Renal cortical epithelial cell (primary cell): Measurements from ENCODE around the gene DUSP15. TPM values are rescaled to one million over a fixed set of nuclear protein-coding genes. Genes with fewer than 3 reads are reported as not detected.

ENCODE experiments used
- DNase-seq: peaks from one replicate; pipeline ENCODE4 v3.0.0-alpha.2; 2011; ENCODE audit warnings: low read depth
- total RNA-seq: library from RNA; depleted of rRNA; stranded (reverse); fragments of >200 nt; gene quantifications from 2 replicates; pipeline ENCODE4 v1.2.3, GENCODE V29; 2014

DUSP15 gene
- total RNA-seq, 1 donor from 2014 or later: 0.15 TPM

DNA sequence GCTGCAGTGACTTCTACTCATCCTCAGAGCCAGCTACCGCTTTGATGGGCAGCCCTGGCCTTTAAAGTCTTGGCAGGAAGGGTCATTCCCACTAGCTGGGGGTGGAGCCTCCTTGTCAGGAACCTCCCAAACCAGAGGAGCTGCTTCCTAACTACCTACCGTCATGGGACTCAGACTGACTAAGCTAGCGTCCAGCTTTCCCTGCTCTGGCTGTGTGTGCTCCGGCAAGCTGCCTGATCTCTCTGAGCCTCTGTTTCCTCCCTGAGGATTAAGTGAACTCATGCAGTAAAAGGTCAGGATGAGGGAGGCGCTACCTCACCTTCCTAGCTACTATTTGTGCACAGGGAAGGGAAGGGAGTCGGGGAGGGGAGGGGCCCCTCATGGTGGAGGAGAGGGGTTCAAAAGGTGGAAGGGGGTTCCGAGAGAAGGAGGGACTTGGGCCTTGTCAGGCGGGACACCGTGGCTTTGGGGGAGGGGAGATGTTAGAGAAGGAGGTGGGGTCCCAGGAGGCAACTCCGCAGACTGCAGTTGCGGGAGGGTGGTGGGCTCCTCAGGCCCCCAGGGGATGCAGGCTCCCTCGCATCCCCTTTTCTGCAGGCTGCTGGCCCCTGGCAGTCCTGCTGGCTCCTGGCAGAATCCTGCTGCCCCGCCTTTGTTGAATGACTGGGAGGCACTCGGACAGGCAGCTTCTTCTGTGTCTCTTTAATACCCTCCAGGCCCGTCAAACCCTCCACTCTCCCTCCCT is 9.8 kb downstream of the DUSP15 start:
- peak; percentile 33 for DNase-seq

DNA sequence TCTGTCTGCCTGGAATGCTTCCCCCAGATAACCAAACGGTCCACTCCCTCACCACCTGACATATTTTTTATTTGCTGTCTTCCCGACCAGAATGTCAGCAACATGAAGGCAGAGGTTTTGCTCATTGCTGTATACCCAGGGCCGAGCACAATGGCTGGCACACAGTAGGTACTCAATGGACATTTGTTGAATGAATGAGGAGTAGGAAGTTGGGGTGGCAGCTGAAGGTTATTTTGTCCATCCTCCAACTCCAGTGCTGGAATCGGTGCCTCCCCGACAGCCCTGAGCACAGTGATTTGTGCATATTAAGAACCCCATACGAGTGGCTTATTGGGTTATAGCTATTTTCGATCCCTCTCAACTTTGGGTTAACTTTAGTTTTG is 10.3 kb downstream of the DUSP15 start:
- DNase-seq: no peak

DNA sequence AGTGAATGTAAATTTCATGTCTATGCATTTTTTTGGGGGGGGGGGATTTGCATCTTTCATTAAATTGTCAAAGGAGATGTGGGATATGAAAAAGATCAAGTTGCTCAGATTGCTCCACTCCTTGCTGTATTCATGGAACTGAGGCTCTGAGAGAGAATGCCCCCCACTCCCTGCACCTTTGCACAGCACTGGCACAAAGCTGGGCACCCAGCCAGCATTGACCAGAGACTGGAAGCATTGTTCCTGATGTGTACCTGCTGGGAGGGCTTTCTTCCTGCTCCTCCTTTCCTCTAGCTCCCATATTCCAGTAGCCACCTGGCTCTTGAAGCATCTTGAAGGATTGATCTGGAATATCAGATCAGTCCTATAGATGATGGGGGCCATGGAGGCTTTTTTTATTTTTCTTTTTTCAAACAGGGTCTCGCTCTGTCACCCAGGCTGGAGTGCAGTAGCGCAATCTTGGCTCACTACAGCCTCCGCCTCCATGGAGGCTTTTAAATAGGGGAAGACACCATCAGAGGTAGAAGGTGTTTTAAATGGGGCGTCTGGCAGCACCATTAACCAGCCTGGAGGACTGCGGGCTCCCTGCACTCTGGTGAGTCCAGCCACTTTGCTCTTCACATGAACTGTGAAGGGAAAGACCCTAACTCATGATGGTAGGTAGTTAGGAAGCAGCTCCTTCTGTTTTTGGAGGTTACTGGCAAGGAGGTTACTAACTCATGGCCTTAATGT is 10.9 kb downstream of the DUSP15 start:
- DNase-seq: no peak

DNA sequence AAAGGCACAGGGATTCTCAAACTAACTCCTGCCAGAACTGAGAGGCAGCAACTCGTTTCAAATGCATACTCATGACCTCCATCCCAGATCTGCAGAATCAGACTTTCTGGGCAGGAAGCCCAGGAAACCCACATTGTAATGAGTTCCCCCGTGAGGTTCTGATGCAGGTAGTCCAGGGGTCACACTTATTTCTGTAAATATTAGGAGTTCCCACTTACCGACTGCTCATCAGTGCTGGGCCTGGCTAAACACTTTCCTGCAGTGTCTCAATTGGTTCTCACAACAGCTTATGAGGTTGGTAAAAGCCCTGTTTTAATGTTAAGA is 11.6 kb downstream of the DUSP15 start:
- DNase-seq: no peak

DNA sequence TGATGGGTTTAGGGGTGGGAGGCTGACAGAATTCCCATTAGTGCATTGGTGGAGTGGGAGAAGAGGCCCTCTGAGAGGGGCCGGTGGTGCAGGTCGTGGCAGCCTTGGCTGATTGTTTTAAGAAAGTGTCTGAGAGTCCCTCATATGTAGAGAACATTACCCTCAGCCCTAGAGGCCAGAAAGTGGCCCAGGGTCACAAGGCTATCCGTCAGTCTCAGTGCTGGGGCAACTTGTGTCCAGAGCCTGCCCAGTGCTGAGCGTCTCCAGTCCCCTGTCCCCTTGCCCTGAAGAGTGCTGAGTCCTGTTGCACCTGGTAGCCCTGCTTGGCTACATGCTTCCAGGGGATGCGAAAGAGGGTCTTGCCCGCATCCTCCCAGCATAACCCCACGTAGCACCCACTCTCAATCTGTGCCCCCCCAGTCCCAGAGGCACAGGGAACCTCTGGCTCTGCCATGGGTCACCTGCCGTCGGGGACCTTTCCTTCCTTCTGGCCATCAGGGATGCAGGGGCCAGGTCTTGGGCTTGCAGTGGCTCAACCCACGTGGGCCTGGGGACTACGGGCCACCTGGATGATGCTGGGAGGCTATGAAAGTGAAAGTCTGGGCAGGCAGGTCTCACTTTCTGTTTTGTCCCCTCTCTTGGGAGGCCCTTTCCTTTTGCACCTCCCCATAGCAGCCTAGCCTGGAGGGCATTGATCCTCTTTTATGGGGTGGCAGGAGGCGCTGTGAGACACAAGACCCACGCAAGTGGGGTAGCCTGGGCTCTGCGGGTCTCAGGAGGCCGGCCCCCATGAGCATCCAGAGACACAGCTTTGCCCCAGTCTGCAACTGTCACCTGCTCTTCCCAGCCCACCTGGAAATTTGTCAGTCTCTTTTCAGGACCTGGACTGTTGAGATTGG is 12.2 kb downstream of the DUSP15 start:
- no peak for DNase-seq

DNA sequence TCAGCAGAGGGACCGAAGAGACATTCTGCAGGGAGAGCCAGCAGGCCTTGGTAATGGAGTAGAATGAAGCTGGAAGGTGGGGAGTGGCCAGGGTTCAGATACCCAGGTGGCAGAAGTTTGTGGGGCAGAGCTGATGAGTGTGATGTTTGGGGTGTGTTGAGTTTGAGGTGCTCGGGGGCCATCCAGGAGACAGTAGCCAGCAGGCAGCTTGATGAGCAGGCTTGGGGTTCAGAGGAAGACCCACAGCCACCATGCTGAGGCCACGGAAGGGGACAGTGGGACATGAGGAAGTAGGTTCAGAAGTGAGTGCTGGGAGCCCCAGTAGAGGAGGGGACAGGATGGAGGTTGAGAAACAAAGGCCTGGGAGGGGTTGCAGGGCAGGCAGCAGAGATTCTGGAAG is 13.8 kb downstream of the DUSP15 start:
- DNase-seq: no peak

DNA sequence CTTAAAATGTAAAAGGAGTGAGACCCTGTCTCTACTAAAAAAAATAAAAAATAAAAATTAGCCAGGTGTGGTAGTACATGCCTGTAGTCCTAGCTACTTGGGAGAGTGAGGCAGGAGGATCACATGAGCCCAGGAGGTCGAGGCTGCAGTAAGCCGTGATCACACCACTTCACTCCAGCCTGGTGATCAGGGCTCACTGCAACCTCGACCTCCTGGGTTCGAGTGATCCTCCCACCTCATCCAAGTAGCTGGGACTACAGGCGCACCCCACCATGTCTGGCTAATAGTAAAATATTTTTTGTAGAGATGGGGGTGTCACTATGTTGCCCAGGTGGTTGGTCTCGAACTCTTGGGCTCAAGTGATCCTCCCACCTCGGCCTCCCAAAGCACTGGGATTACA is 16.8 kb downstream of the DUSP15 start:
- no peak for DNase-seq

DNA sequence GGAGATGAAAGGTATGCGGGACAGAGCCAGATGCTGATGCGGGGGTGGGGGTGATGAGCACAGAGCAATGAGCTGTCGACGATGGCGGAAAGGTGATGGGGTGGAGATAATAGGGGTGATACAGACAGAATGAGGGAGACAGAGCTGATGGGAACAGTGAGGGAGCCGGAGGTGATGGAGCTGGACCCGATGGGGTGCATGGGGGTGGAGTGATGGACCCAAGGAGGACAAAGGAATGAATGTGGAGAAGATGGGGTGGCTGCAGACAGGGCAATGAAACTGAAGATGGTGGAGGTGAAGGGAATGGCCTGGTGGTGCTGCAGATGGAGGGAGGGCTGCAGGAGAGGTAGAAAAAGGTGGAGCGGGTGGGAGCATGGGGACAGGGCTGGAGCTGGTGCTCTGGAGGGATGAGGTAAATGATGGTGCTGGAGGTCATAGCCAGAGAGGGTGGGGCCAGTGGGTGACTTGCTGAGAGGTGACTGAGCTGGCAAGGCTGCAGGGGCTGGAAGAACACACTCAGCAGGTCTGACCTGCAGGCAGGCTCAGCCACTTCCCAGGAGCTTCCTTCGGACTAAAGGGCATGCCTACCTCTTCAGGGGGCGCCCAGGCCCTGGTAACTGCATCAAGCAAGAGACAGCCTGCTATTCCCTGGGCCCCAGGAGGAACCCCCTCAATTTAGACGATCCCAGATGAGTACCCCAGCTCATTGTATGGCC is 18.9 kb downstream of the DUSP15 start:
- DNase-seq: no peak

DNA sequence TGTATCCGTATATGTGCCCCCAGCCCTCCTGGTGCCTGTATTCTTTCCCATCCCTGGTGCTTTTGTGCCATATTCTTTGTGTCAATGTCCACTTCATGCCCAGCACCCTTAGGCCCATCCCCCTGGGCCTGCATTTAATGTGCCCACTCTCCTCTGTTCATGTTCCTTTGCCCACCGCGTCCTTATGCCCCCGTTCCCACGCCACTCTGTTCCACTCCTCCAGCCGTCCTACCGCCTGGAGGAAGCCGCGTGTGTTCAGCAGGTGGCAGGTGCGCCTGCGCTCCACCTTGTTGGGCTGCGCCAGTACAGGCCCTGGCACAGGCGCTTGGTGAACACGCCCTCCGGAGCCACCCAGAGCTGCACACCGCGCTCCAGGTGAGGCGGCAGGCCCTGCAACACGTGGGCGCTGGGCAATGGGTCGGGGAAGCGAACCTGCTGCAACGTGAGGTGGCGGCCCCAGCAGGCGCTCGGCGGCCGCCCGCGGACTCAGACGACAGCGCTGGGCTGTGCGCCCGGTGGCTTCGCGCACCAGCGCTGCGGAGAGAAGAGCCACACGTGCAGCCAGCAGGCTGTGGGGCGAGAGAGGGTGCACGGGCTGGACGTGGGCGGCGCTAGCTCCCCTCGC is 20.9 kb downstream of the DUSP15 start:
- no peak for DNase-seq

DNA sequence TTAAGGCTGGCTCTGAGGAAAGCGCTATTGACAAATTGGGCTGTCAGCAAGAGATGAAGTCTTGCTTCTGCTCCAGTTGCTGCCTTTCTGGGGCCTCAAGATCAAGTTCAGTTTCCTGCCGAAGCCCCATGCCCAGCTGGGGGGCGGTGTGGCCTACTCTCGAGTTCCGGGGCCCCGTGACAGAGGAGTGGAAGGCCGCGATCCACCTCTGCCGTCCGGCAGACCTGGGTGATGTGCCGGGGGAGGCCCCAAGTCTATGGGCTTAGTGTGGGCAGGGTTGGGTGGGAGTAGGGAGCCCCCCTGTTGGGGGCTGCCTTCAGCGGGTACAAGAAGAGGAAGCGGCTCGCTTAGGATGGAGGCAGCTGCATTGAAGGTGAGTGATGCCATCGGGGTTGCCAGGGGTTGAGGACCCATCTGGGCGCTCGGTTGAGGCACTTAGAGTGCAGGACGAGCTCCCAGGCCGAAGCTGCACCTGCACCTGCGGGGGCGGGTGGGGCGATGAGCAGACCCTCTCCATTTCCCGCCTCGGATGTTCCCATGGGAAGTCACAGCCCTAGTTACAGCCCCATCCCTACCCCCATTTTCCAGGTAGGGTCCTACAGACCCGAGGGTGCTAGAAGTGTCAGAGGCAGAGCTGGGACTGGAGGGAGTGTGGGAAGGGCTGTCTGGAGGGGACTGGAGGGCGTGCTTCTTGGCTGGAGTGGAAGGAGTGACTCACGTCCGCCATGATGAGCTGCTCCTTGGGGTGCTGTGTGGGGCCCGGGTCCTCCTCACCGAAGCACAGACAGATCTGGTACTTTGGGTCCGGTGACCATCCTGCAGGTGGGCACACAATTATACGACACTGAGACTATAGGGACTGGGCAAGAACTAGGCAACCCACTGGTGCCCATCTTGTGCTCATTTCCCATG is 22.0 kb downstream of the DUSP15 start:
- no peak for DNase-seq

DNA sequence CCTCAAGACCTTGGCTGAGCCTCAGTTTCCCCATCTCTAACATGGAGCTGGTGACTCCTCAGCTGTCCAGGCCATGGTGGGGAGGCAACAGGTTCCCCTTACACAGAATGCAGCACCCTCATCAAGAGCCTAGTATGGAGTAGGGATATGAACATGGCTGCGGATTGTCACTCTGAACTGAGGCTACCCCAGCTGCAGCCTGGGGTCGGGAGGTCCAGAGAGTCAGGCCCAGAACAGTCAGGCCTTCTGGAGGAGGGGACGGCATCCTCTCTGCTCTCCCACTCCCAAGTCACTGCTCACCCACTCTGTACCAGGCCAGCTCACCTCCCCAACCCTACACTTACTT is 23.6 kb downstream of the DUSP15 start:
- no peak for DNase-seq

DNA sequence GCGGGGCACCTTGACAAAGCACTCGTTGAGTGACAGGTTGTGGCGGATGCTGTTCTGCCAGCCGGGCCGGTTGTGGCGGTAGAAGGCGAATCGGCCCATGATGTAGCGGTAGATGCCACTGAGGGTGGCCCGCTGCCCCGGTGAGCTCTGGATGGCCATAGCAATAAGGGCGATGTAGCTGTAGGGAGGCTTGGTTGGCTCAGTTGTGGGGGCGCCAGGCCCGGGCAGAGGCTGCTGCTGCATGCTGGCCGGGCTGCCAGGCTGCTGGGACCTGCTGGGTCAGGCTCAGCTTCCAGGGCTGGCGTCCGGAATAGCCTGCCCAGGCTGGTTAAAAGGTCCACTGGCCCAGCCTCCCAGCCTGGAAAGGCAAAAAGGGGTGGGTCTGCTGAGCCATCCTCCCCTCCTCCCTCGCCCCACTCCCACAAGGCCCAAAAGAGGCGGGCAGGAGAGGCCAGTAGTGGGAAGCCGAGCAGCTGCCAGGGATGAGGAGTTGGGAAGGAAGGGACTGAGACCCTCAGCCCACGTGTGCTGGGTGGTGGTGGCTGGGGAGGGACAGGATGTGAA is 24.9 kb downstream of the DUSP15 start, which contains the start of gene FOXS1:
TSS of gene FOXS1 (minus strand) at position 305 of the 564 bp plus-strand sequence. CDS start at position 243, 62 bp downstream.
- peak; percentile 30 for DNase-seq

DNA sequence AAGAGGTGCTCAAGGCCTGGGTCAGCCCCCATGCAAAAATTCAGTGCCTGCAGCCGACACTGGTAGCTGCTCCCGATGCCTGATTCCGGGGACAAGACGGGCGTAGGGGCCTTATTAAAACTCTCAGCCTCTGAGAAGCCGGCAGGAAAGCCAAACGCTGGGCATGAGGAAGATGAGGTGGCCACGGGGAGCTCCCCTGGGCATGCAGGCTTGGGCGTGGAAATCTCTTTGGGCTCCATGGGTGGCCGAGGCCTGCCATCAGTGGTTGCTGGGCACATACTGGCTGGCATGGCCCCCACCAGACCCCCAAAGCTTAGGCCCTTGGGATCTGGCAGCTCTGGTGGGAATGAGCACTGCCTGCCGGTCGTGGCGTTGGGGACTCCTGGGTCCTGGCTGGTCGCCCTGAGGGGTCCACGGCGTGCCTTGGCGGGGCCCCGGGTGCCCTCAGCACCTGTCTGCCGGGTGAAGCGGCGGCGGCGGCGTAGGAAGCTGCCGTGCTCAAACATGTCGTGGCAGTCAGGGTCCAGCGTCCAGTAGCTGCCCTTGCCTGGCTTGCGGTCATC is 25.5 kb downstream of the DUSP15 start:
- no peak for DNase-seq

DNA sequence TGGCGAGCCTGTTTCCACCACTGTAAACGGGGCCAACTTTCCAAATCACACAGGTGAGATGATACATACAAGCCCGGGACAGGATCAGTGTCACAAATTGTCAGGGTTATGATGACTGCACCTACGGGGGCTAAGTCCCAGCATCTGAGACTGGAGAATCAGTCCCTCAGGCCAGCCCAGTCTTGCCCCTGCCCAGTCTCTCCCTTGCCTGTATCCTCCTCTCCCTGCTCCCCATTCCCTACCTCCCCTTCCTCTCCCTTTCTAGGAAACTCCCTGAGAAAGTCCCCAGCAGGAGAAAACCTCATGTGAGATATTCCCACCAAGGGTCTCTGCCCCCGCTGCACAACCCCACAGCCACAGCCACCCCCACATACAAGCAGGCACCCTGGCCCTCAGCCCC is 26.4 kb downstream of the DUSP15 start:
- DNase-seq: no peak

DNA sequence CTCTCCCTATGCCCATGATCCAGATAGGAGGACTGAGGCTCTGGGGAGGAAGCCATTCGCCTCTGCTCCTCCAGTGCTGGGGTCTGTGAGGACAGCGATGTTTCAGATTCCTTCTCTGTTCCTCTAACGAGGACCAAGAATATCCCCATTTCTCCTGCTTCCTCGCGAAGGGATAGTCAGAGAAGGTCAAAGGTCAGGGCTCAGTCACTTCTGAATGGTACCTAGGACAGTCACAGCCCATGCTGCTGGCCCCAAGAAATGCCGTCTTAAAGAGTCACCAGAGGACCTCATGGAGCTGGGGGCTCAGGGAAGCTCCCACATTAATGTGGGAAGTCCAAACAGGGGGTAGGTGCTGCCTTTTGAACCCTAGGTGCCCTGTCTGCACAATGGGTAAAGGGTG is 27.0 kb downstream of the DUSP15 start:
- DNase-seq: no peak

DNA sequence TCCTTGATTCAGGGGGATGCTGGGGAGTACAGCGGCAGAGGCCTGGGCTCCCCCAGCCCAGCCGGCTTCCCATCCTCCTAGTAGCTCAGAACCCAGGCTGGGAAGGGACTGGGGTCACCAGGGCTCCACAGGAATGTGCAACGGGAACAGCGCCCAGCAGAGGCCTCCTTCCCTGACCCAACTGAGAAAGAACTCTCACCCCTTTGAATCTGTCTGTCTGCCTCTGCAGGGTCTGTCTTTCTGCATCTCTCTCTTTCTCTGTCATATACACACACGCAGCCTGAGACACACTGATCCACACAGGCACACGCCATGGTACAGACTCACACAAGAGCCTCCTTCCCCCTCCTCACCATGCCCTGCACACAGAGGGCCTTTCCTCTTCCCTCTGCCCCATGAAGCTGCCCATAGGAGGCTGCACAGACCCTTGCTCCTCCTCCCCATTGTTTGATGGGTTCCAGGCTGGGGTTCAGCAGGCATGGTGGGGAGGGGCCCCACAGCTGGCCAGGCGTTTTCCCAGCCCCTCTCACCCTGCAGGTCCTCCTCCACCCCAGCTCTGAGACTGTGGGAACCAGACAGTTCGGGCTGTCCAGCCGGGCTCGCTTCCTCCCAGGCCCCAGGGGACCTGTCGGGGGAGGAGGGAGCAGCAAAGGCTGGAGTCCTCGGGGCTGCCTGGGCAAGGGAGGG is 27.7 kb downstream of the DUSP15 start:
- peak; percentile 53 for DNase-seq

DNA sequence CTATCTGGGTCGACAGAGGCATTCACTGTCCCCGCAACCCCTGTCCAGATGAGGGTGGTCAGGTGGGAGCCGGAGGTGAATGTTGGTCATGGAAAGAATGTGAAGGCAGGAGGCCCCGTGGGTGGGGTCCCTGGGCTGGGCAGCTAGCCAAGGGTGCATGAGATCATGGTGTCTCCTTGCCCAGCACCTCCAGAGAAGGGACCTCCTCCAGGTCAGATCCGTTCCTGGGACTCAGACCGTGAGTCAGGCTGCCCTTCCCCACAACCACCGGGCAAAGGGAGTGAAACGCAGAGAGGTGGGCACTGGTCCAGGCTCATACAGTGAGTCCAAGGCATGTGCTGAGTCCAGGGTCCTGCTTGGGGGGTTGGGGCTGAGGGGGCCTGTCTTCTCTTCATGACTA is 28.4 kb downstream of the DUSP15 start:
- DNase-seq: peak; percentile 88

DNA sequence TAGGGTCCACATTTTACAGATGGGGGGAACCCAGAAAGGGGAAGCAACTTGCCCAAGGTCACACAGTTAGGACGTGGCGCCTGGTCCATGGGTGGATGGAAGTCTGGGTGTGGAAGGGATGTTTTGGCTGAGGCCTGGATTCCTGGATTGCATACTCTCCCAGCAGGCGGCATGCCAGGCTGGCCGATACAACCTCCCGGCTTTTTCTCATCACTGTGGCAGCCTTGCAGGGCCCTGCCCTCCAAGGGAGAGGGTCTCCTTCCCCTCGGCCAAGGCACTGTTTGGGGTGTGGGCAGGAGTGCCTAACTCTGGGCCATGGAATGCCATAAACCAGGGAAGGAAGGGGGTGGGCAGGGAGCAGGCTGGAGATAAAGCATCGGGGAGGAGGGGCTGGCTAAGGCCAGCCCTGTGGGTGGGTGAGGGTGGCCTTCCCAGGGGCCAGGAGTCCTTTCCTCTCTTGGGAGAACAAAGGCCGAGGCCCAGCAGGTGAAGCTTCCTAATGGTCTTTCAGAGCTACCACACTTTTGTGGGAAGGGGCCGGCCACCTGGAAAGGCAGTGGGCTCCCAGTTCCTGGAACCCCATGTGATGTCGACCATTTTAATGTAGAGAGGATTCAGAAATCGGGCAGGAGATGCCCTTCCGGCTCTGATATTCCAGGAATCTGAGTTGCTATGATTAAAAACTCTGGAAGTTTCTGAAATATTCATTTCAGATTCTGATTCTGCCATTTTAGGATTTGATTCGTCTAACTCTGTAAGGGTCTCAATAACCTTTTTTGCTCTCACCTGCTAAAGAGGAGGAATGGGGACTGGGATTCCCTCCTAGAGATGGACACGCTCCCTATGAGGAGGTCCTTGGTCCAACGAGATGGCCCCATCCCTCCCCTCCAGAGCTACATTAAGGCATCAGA is 29.2 kb downstream of the DUSP15 start:
- DNase-seq: no peak
